PC-3 (cell line): Measurements from ENCODE around the gene FOXL2NB. TPM values are rescaled to one million over a fixed set of nuclear protein-coding genes. Genes with fewer than 3 reads are reported as not detected.
"Not testable (repeated sequence)": the region's sequence is repeated elsewhere in the genome, so short reads cannot be mapped to it uniquely, and the experiment has no call there.

Experiments
- ATAC-seq: fragments of 200-7000 bp; cut with Tn5 transposase; 2 replicates; pipeline ENCODE4 v1.9.1; 2020; ENCODE audit warnings: mild to moderate bottlenecking, moderate library complexity
- BruUV-seq: library from RNA; stranded (reverse); fragments of 400-500 nt; replicated peaks from 2 replicates; lab custom pipeline; 2021; lab: Mats Ljungman, UMichigan
- CTCF ChIA-PET: fragments of 300-600 bp; sonication (Branson Sonifier 250); formaldehyde crosslinking; loops from one replicate; lab custom pipeline; 2022; ENCODE audit warnings: antibody characterized with exemption; lab: Charles Lee
- POLR2A ChIA-PET: fragments of 300-600 bp; sonication (Branson Sonifier 250); formaldehyde crosslinking; loops from one replicate; lab custom pipeline; 2022; ENCODE audit warnings: antibody characterized with exemption; ENCODE audit not compliant: unreplicated experiment; lab: Charles Lee
- DNase-seq: peaks from one replicate; pipeline ENCODE4 v3.0.0-alpha.2; 2015
- H2AFZ ChIP-seq: fragments of 300-600 bp; sonication (generic); 2 replicates; pipeline ENCODE4 v1.6.0; 2016; ENCODE audit warnings: antibody characterized with exemption, low read length
- H3F3A ChIP-seq: fragments of 300-600 bp; sonication (generic); one replicate; pipeline ENCODE4 v1.6.0; 2017; ENCODE audit warnings: antibody characterized with exemption, low read length, control low read depth, mild to moderate bottlenecking; ENCODE audit not compliant: unreplicated experiment
- H3K27ac ChIP-seq: fragments of 300-600 bp; sonication (generic); 2 replicates; pipeline ENCODE4 v1.5.1; 2016; ENCODE audit warnings: mild to moderate bottlenecking, low read length
- H3K27me3 ChIP-seq: fragments of 300-600 bp; sonication (generic); 2 replicates; pipeline ENCODE4 v1.6.1; 2016; ENCODE audit warnings: low read length, mixed read lengths
- H3K36me3 ChIP-seq: fragments of 300-600 bp; sonication (generic); 2 replicates; pipeline ENCODE4 v1.6.1; 2016; ENCODE audit warnings: low read depth, mixed run types, low read length, mixed read lengths
- H3K4me1 ChIP-seq: fragments of 300-600 bp; sonication (generic); 2 replicates; pipeline ENCODE4 v1.5.1; 2016; ENCODE audit warnings: low read length; ENCODE audit not compliant: insufficient read depth
- H3K4me2 ChIP-seq: fragments of 300-600 bp; sonication (generic); 2 replicates; pipeline ENCODE4 v1.6.0; 2016; ENCODE audit warnings: low read length
- H3K4me3 ChIP-seq: fragments of 300-600 bp; sonication (generic); 2 replicates; pipeline ENCODE4 v1.5.1; 2016; ENCODE audit warnings: mild to moderate bottlenecking, low read length, mixed read lengths
- H3K79me2 ChIP-seq: fragments of 300-600 bp; sonication (generic); 2 replicates; pipeline ENCODE4 v1.6.1; 2017; ENCODE audit warnings: low read length, mixed read lengths
- H3K9ac ChIP-seq: fragments of 300-600 bp; sonication (generic); 2 replicates; pipeline ENCODE4 v1.6.0; 2016; ENCODE audit warnings: mild to moderate bottlenecking, low read length
- H3K9me2 ChIP-seq: fragments of 300-600 bp; sonication (generic); replicated peaks from 2 replicates; pipeline ENCODE4 v1.6.1; 2016; ENCODE audit warnings: mixed run types, low read length, mixed read lengths
- H3K9me3 ChIP-seq: fragments of 300-600 bp; sonication (generic); 2 replicates; pipeline ENCODE4 v1.6.1; 2016; ENCODE audit warnings: low read length, mixed read lengths
- H4K20me1 ChIP-seq: fragments of 300-600 bp; sonication (generic); 2 replicates; pipeline ENCODE4 v1.6.1; 2016; ENCODE audit warnings: low read length, mixed read lengths
- EZH2 ChIP-seq: fragments of 300-600 bp; sonication (generic); IDR thresholded peaks from one replicate; pipeline ENCODE4 v1.6.1; 2017; ENCODE audit warnings: antibody characterized with exemption, mild to moderate bottlenecking, low read length; ENCODE audit not compliant: unreplicated experiment
- EZH2phosphoT487 ChIP-seq: fragments of 300-600 bp; sonication (generic); IDR thresholded peaks from 2 replicates; pipeline ENCODE4 v1.6.1; 2018; ENCODE audit warnings: mild to moderate bottlenecking, antibody characterized with exemption, low read length, borderline replicate concordance
- intact Hi-C: fragments of 100-400 bp; cut with micrococcal nuclease; formaldehyde crosslinking; loops from 2 replicates; pipeline ENCODE4 v1.9.0; 2023
- total RNA-seq: library from RNA; depleted of rRNA; stranded (reverse); fragments of >200 nt; gene quantifications from 2 replicates; pipeline ENCODE4 v1.2.3, GENCODE V29; 2014
- TF ChIP-seq, protein P1 (sequence below): fragments of 300-600 bp; sonication (generic); conservative IDR thresholded peaks from 2 replicates; pipeline ENCODE4 v1.5.1; 2017; ENCODE audit warnings: antibody characterized with exemption, low read depth, mild to moderate bottlenecking, low read length

The FOXL2NB gene
- total RNA-seq, 1 experiment from 2014 or later, result not detected

DNA sequence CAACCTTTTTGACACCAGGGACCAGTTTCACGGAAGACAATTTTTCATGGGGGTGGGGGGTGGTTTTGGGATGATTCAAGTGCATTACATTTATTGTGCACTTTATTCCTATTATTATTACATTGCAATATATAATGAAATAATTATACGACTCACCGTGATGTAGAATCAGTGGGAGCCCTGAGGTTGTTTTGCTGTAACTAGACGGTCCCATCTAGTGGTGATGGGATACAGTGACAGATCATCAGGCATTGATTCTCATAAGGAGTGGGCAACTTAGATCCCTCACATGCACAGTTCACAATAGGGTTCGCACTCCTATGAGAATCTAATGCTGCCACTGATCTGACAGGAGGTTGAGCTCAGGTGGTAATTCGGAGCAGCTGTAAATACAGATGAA is 24.6 kb upstream of the FOXL2NB start:
- H2AFZ ChIP-seq, result not testable (repeated sequence)

DNA sequence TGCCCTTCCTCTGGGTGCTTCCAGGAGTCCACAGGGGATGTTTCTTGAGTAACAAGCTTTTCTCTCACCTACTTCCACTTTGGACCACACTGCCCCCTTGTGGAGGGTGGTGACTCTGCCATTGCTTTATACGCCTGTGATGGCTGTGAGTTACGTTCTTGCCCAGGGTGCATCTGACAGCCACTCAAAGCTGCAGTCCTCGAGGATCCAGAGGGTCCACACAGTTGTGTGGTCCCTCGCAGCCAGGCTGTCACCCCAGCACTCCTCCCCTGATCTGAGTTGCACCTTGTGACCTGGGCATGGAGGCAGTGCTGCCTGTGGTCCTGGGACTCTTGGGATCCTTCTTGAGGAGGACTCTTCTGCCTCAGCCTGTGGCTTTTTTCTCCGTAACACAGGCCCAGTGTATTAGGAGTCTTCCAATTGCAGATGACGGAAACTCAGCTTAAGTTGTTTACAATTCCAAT is 23.5 kb upstream of the FOXL2NB start:
- H3K27me3 ChIP-seq, result no peaks in the 10 kb centered on the region
- H3K4me2 ChIP-seq, result peak overlapping the region; percentile 68
- intact Hi-C loops, result loop anchor here (2.0 to 5.0 kb wide), 6 partner anchors 159 to 591 kb away; no protein-coding TSS in a partner anchor
- no peaks in the 10 kb centered on the region for H3K79me2 ChIP-seq
- H3K4me3 ChIP-seq, result 0 out of 2 replicates have a peak overlapping the region, but pooled peaks have one; percentile 30
- H4K20me1 ChIP-seq, result no peaks in the 10 kb centered on the region
- no peaks in the 10 kb centered on the region for H3F3A ChIP-seq
- H3K27ac ChIP-seq, result no peak overlapping the region
- H3K4me1 ChIP-seq, result peaks cover 17% of the 10 kb centered on the region
- no peaks in the 10 kb centered on the region for H3K9me3 ChIP-seq
- H3K36me3 ChIP-seq, result no peaks in the 10 kb centered on the region
- H2AFZ ChIP-seq, result peak overlapping the region; percentile 71; the same call in 1 of the 2 replicates
- no peak overlapping the region for H3K9ac ChIP-seq
- no peak for TF ChIP-seq EZH2
- no peak for TF ChIP-seq EZH2phosphoT487
- TF ChIP-seq, protein P1, sequence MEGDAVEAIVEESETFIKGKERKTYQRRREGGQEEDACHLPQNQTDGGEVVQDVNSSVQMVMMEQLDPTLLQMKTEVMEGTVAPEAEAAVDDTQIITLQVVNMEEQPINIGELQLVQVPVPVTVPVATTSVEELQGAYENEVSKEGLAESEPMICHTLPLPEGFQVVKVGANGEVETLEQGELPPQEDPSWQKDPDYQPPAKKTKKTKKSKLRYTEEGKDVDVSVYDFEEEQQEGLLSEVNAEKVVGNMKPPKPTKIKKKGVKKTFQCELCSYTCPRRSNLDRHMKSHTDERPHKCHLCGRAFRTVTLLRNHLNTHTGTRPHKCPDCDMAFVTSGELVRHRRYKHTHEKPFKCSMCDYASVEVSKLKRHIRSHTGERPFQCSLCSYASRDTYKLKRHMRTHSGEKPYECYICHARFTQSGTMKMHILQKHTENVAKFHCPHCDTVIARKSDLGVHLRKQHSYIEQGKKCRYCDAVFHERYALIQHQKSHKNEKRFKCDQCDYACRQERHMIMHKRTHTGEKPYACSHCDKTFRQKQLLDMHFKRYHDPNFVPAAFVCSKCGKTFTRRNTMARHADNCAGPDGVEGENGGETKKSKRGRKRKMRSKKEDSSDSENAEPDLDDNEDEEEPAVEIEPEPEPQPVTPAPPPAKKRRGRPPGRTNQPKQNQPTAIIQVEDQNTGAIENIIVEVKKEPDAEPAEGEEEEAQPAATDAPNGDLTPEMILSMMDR, result peak; percentile 82
- DNase-seq, result peak; percentile 88
- CTCF ChIA-PET, result interaction anchor here (0.6 to 2.9 kb wide), 7 partner anchors 9 to 506 kb away, joined by 3 to 18 read pairs (median 4); partner anchors contain the start of gene CEP70
- no peaks in the 10 kb centered on the region for H3K9me2 ChIP-seq
- peak; percentile 47 for ATAC-seq
- BruUV-seq, result no TSS peak
- POLR2A ChIA-PET, result interaction anchor here (0.7 kb wide), 1 partner anchor 397 kb away, joined by 4 read pairs; no protein-coding TSS in a partner anchor

More for the DNA sequence above, 24.6 kb upstream of the FOXL2NB start:
- not testable (repeated sequence) for H3K9me3 ChIP-seq, H3F3A ChIP-seq, H3K27me3 ChIP-seq, H3K9me2 ChIP-seq, H4K20me1 ChIP-seq, H3K79me2 ChIP-seq, H3K36me3 ChIP-seq, BruUV-seq, H3K9ac ChIP-seq
- peak; percentile 8; the same call in 1 of the 2 replicates for ATAC-seq
- Histone ChIP-seq H3K4me2 (peak overlapping the region; percentile 78), H3K4me1 (peaks cover 17% of the 10 kb centered on the region), H3K4me3 (peak overlapping the region; percentile 33; the same call in 1 of the 2 replicates), H3K27ac (peak overlapping the region; percentile 46)
- intact Hi-C loops, result loop anchor here (1.0 to 5.0 kb wide), 7 partner anchors 158 to 590 kb away; partner anchors contain the start of gene CEP70
- CTCF ChIA-PET, result interaction anchor here (0.6 to 2.9 kb wide), 3 partner anchors 61 to 457 kb away, joined by 3 to 18 read pairs (median 5); partner anchors contain the start of gene CEP70
- DNase-seq, result peak; percentile 33
- TF ChIP-seq, protein P1, result peak; percentile 30; the same call in 1 of the 2 replicates
- POLR2A ChIA-PET, result interaction anchor here (0.6 kb wide), 2 partner anchors 313 to 428 kb away, joined by 3 to 5 read pairs; no protein-coding TSS in a partner anchor

DNA sequence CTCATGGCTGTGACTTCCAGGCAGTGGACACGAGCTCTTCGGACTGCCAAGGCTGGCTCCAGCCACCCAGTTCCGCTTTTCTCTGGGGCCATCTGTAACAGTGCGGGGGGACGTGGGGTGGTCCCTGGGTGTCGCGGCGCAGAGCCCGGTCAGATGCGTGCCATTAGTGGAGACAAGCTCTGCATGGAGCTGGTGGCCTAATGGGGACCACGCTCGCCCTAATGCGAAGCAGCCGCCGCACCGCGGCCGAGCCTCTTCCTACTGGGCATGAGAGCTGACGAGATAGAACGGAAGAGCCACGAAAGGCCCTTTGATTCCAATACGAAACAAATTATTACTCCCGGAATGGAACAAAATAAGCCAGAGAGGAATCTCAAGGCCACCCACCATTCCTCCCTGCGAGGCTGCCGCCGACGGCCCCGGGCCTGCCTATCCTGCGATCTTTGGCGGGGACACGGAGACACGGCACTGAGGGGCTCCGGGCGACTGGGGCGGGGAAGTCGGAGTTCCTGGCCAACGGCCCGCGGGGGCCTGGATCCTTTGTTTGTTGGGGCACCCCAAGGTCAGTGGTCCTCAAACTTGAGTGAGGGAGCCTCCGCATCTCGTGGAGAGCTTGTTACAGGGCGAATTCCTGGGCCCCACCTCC is 18.2 kb upstream of the FOXL2NB start:
- Histone ChIP-seq H3K4me2 (no peak overlapping the region), H3K4me3 (no peak overlapping the region), H4K20me1 (no peaks in the 10 kb centered on the region), H3K9ac (no peak overlapping the region), H2AFZ (no peak overlapping the region), H3K79me2 (no peaks in the 10 kb centered on the region), H3K36me3 (no peaks in the 10 kb centered on the region), H3K27me3 (no peaks in the 10 kb centered on the region), H3K4me1 (no peaks in the 10 kb centered on the region), H3F3A (no peaks in the 10 kb centered on the region), H3K9me3 (no peaks in the 10 kb centered on the region), H3K27ac (no peak overlapping the region), H3K9me2 (no peaks in the 10 kb centered on the region)
- DNase-seq, result no peak
- ATAC-seq, result no peak
- CTCF ChIA-PET, result no interaction called here
- intact Hi-C loops, result no loop called here
- TF ChIP-seq EZH2, result no peak
- TF ChIP-seq, protein P1, result no peak
- no peak for TF ChIP-seq EZH2phosphoT487
- POLR2A ChIA-PET, result no interaction called here
- no TSS peak for BruUV-seq
